NCI-H748 treated with DMSO at 0.1 percent for 48 hours (cell line): ENCODE results near the gene MRPL12.
"Not testable (repeated sequence)": the region's sequence is repeated elsewhere in the genome, so short reads cannot be mapped to it uniquely, and the experiment has no call there.

Source experiments
- DNase-seq: peaks from one replicate; lab custom pipeline; 2025; lab: John Stamatoyannopoulos, UW

The MRPL12 gene

GRCh38 chr17:81702934-81703746, at the start of gene MRPL12:
Gene MRPL12 (plus strand): TSS chr17:81703367. CDS start chr17:81703502, 135 bp downstream.
- DNase-seq = peak; percentile 82

GRCh38 chr17:81655378-81656117, 47.6 kb upstream of the MRPL12 start:
- DNase-seq = no peak

GRCh38 chr17:81656118-81656743, 46.9 kb upstream of the MRPL12 start, which contains the start of gene PDE6G:
Gene PDE6G (minus strand): TSS chr17:81656542. CDS start chr17:81653305, 3,237 bp downstream.
- no peak for DNase-seq

DNA sequence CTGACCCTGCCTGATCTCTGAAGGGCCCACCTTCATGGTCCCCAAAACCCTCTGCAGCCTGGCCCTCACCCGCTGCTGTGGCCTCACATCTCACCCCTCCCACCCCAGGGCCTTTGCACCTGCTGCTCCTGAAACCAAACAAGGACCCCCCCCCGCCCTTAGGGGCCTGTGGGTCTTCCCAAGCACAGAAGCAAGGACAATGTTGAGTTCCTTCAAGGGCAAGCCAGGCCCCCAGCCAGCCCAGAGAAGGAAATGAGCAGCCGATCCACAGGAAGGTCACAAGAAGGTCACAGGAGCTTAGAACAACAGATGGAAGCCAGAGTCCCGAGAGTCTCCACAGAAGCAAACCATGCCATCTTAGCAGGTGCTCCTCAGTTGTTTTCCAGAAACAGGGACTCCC, 46.3 kb upstream of the MRPL12 start:
- DNase-seq = no peak

DNA sequence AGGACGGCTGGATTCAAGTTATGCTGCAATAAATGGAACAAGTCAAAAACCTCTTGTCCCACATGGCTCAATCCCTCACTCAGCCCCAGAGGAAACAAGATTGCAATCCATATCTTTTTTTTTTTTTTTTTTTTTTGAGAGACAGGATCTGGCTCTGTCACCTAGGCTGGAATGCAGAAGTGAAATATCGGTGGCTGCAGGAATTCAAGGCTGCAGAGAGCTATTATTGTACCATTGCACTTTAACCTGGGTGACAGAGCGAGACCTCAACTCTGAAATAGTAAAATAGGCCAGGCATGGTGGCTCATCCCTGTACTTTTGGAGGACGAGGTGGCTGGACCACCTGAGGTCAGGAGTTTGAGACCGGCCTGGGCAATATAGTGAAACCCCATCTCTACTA, 44.1 kb upstream of the MRPL12 start:
- no peak for DNase-seq

GRCh38 chr17:81660441-81660840, 42.7 kb upstream of the MRPL12 start:
- no peak for DNase-seq

- no peak for DNase-seq
These were observed 41.2 kb upstream of the MRPL12 start for GRCh38 chr17:81662002-81662401.

- DNase-seq = no peak
These were observed 39.1 kb upstream of the MRPL12 start for GRCh38 chr17:81664051-81664470.

DNA sequence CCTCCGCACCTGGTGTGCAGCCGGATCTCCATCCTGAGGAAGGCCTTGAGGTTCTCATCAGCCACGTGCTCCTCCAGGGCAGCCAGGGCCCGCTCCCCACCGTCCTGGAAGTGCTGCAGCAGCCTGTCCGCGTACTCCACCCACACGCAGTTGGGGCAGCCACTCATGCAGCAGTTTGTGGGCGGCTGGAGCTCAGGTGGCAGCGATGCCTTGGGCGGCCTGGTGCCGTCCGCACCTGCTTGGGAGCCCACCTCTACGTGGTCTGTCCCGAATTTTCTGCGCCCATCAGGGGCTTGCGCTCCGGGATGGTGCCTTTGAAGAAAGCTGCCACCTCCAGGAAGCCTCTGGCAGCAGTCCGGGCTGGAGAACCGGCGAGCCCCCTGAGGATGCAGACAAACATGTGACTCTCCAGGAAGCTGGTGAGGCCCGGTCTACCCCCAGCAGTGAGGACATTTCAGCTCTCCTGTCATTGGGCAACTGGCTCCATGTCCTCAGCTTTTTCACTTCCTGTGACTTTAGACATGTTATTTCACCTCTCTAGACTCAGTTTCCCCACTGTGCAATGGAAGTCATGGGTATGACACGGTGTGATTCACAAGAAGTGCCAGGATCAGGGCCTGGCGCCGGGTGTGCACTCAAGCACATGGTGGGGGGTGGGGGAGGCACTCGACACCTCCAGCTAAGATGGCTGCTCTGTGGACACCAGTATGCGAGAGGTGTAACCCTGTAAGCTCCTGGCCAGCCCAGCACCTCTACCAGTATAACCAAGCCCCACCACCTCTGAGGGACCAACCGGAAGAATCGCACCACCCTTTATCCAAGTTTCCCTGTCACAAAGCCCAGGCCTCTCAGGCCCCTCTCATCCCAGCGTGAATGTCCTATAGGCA, 37.7 kb upstream of the MRPL12 start:
- DNase-seq = no peak

DNA sequence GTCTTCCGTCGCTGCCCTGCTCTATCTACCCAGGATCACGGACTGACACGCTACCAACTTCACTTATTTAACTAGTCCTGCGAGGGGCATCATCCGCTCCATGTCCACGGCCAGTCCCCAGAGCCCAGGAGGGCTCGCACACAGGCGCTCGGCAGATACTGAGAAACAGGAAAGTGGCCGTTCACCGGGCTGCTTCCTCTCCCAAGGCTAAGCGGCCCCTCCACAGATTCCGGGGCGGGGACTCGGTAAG, 37.1 kb upstream of the MRPL12 start:
- no peak for DNase-seq

DNA sequence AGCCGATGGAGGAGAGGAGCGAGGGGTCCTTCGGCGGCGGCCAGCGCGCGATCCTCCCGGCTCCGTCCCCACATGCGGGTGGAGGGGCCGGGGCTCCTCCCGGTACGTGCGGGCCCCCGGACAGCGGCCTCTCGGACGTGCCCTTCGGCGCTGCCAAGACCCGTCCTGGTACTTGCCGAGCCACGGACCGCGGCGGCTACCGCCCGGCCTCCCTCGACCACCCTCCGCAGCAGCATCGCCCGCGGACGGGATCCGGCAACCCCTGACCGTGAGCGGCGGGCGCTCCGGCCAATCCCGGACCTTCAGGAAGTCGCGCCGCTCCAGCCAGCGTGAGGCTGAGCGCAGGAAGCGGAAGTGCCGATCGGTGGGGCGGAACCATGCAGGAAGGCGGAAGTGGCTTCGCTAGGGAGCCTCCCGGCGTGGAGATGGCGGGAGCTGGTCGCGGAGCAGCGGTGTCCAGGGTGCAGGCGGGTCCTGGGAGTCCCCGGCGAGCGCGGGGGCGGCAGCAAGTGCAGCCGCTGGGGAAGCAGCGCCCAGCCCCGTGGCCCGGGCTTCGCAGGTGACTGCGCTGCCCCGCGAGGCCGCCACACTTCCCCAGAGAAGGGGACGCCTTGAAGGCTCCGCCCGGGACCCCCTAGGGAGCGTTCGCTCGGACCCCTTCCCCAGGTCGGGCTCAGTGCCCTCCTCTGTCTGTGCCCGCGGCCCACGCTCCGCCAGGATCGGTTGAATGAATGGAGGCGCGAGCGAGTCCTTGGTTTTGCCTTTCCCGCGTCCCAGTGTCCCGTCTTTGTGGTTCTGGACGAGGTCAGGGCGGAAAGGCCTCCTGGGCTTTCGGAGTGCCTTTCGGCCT, 36.6 kb upstream of the MRPL12 start, which contains the start of the genes CCDC137 and OXLD1:
CCDC137 (plus strand) TSS at position 396 of the 850 bp plus-strand sequence; CDS start at position 426, 30 bp downstream.
OXLD1 (minus strand) TSS at position 264 of the 850 bp plus-strand sequence; CDS start at position 236, 28 bp downstream.
- peak; percentile 80 for DNase-seq

GRCh38 chr17:81667754-81668153, 35.4 kb upstream of the MRPL12 start:
- no peak for DNase-seq

GRCh38 chr17:81672504-81672903, 30.7 kb upstream of the MRPL12 start:
- no peak for DNase-seq

- DNase-seq = no peak
These were observed 30.2 kb upstream of the MRPL12 start for GRCh38 chr17:81672954-81673353.

GRCh38 chr17:81673561-81674258, 29.5 kb upstream of the MRPL12 start:
- no peak for DNase-seq

DNA sequence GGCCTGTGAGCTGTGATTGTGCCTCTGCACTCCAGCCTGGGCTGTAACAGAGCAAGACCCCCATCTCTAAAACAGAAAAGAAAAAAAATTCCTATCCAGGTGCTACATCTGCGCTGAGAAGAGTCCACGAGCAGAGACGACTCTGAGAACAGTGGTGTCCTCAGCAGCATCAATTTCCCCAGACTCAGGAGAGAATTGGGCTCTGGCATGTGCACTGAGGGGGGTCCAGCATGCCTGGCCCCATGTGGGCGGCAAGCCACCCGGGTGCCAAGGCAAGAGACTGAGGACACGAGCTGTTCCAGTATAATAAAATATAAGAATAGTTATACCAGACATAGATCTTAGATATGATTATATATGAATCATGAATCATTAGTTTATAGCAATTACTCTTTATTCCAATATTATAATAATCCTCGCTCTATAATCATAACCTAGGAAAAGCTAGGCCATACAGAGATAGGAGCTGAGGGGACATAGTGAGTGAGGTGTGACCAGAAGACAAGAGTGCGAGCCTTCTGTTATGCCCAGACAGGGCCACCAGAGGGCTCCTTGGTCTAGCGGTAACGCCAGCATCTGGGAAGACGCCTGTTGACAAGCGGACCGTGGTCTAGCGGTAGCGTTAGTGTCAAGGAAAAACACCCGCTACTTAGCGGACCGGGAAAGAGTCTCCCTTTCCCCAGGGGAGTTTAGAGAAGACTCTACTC, 27.5 kb upstream of the MRPL12 start:
- DNase-seq = not testable (repeated sequence)

DNA sequence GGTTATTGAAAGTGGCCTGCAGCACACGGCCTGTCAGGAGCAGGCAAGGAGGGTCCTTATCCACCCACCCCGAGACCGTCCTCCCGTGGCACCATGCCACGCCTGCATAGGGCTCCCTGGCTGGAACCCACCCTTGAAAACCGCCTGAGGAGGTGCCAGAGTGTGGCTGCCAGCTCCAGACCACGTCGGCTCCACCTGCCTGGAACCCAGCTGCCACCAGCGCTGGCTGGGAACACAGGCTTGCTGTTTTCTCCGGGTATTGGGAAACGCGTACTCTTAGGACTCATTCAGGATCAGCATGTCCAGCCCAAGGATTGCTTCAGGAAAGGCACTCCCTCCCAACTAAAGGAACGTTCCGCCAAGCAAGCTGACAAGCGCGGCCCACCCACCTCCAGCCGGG, 26.3 kb upstream of the MRPL12 start:
- DNase-seq = no peak

DNA sequence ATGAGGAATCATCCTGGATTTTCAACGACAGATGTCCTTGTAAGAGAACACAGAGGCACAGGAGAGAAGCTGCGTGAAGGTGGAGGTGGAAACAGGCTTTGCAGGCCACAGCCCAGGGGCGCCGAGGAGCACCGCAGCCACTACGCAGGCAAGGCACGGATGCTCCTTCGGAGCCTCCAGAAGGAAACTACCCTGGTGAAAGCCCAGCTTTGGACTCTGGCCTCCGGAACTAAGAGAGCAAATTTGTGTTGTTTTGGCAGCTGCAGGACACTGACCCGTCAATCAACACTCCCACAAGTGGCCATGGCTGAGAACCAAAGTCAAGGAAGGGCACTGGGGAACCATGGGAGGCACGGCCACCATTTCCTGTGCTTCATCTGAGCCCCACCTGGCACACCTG, 23.0 kb upstream of the MRPL12 start:
- no peak for DNase-seq

- no peak for DNase-seq
These were observed 21.5 kb upstream of the MRPL12 start for GRCh38 chr17:81681672-81682071.
